Mesenchymal stem cell (in vitro differentiated cells and primary cell): ENCODE data around the gene SPATA12.
A peak's percentile ranks its signal among the peaks of the same experiment; 100 is the strongest.

Experiments
- DNase-seq: peaks from one replicate; pipeline ENCODE4 v3.0.0-alpha.2; 2013
- H2AFZ ChIP-seq: one replicate; pipeline ENCODE4 v1.6.1; 2013; ENCODE audit warnings: low read depth, mild to moderate bottlenecking, control low read depth, inconsistent platforms, low read length, moderate library complexity
- H2AK5ac ChIP-seq: 2 replicates; pipeline ENCODE4 v1.6.1; 2013; ENCODE audit warnings: low read length, moderate library complexity, mild to moderate bottlenecking, inconsistent platforms; ENCODE audit not compliant: severe bottlenecking
- H2BK120ac ChIP-seq: one replicate; pipeline ENCODE4 v1.6.1; 2013; ENCODE audit warnings: low read depth, mild to moderate bottlenecking, inconsistent platforms, low read length, moderate library complexity
- H2BK12ac ChIP-seq, 2 experiments: one replicate each; pipeline ENCODE4 v1.6.1; 2013; ENCODE audit warnings: inconsistent platforms in 2 of 2, low read length in 2 of 2, mild to moderate bottlenecking in 2 of 2, moderate library complexity in 2 of 2, control low read depth in 1 of 2
- H2BK15ac ChIP-seq: one replicate; pipeline ENCODE4 v1.6.1; 2013; ENCODE audit warnings: mild to moderate bottlenecking, low read depth, inconsistent platforms; ENCODE audit not compliant: poor library complexity, severe bottlenecking
- H2BK5ac ChIP-seq: 2 replicates; pipeline ENCODE4 v1.6.1; 2013; ENCODE audit warnings: low read depth, mild to moderate bottlenecking, low read length, control low read depth, inconsistent platforms; ENCODE audit not compliant: poor library complexity, severe bottlenecking
- H3K14ac ChIP-seq, 2 experiments: one replicate each; pipeline ENCODE4 v1.6.1; 2013; ENCODE audit warnings: inconsistent platforms in 2 of 2, low read length in 2 of 2, control low read depth in 1 of 2, mild to moderate bottlenecking in 1 of 2, moderate library complexity in 1 of 2
- H3K18ac ChIP-seq, 2 experiments: one replicate each; pipeline ENCODE4 v1.6.1; 2013; ENCODE audit warnings: inconsistent platforms in 2 of 2, low read length in 2 of 2, control low read depth in 1 of 2, low read depth in 1 of 2, mild to moderate bottlenecking in 1 of 2
- H3K23ac ChIP-seq, 2 experiments: one replicate each; pipeline ENCODE4 v1.6.1; 2013; ENCODE audit warnings: inconsistent platforms in 2 of 2, low read length in 2 of 2, mild to moderate bottlenecking in 2 of 2, moderate library complexity in 2 of 2, control low read depth in 1 of 2
- H3K27ac ChIP-seq: 2 replicates; pipeline ENCODE4 v1.5.1; 2013; ENCODE audit warnings: mild to moderate bottlenecking, moderate library complexity, low read length, control low read depth, inconsistent platforms; ENCODE audit not compliant: poor library complexity, severe bottlenecking
- H3K27me3 ChIP-seq, 2 experiments: 2 replicates each; pipeline versions ENCODE4 v1.6.1 to v1.7.0; 2013; ENCODE audit warnings: low read length in 2 of 2, mild to moderate bottlenecking in 2 of 2, moderate library complexity in 2 of 2, control low read depth in 1 of 2, inconsistent platforms in 1 of 2; ENCODE audit not compliant: control insufficient read depth in 1 of 2, insufficient read depth in 1 of 2
- H3K36me3 ChIP-seq, 2 experiments: 2 replicates each; pipeline versions ENCODE4 v1.6.1 to v1.7.0; 2013; ENCODE audit warnings: low read length in 2 of 2, control low read depth in 1 of 2, inconsistent platforms in 1 of 2, low read depth in 1 of 2, mild to moderate bottlenecking in 1 of 2; ENCODE audit not compliant: insufficient read depth in 2 of 2, control insufficient read depth in 1 of 2
- H3K4ac ChIP-seq, 2 experiments: one replicate each; pipeline ENCODE4 v1.6.1; 2013; ENCODE audit warnings: inconsistent platforms in 2 of 2, low read length in 2 of 2, mild to moderate bottlenecking in 2 of 2, moderate library complexity in 2 of 2, control low read depth in 1 of 2, low read depth in 1 of 2
- H3K4me1 ChIP-seq: 2 replicates; pipeline ENCODE4 v1.6.1; 2013; ENCODE audit warnings: low read depth, low read length, control low read depth; ENCODE audit not compliant: control insufficient read depth, insufficient read depth
- H3K4me2 ChIP-seq: 2 replicates; pipeline ENCODE4 v1.6.1; 2013; ENCODE audit warnings: low read length, mild to moderate bottlenecking, inconsistent platforms; ENCODE audit not compliant: poor library complexity, severe bottlenecking
- H3K4me3 ChIP-seq, 2 experiments: 2 replicates each; pipeline versions ENCODE4 v1.5.1 to v1.7.0; 2013; ENCODE audit warnings: low read length in 2 of 2, mild to moderate bottlenecking in 2 of 2, control low read depth in 1 of 2, low read depth in 1 of 2; ENCODE audit not compliant: insufficient read depth in 1 of 2
- H3K79me1 ChIP-seq: replicated peaks from 2 replicates; pipeline ENCODE4 v1.6.1; 2013; ENCODE audit warnings: mild to moderate bottlenecking, control low read depth, low read length, inconsistent platforms; ENCODE audit not compliant: poor library complexity, severe bottlenecking
- H3K9ac ChIP-seq: 2 replicates; pipeline ENCODE4 v1.7.0; 2013; ENCODE audit warnings: mild to moderate bottlenecking, low read length, moderate library complexity
- H3K9me3 ChIP-seq: 2 replicates; pipeline ENCODE4 v1.7.0; 2013; ENCODE audit warnings: mild to moderate bottlenecking, low read length; ENCODE audit not compliant: control insufficient read depth
- H4K8ac ChIP-seq: one replicate; pipeline ENCODE4 v1.6.1; 2013; ENCODE audit warnings: inconsistent platforms, mild to moderate bottlenecking, low read length, moderate library complexity
- H4K91ac ChIP-seq: one replicate; pipeline ENCODE4 v1.6.1; 2013; ENCODE audit warnings: mild to moderate bottlenecking, low read length, inconsistent platforms
- WGBS: methylation state at CpG from one replicate; pipeline ENCODE4 v1.1.7; 2013; ENCODE audit warnings: mixed read lengths; 5-methylcytosine and 5-hydroxymethylcytosine counted together

The SPATA12 gene

DNA sequence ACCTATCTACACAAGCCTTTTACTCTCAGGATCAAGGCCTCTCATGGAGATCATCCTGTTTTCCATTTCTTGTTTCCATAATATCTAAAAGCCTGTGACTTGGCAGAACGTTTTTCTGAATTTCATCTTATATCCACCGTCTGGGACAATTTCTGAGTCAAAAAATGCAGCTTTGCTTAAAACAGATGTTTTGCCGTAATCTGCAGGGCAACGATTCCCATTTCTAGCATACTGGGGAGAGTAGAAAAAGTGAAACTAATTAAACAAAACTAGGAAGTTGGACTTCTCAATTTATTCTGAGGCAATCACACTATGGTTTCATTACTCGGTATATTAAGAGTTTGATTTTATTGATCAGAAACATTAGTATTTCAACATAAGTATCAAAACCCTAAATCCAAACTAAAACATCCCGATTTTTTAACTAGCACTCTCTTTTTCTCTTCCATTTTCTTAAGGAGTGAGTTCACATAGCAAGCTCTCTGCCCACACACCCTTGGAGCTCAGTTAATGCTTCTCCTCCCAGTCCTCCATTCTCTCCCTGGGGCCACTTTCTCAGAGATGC lies 33.6 kb downstream of the SPATA12 start:
- Histone ChIP-seq H4K91ac (no peak overlapping the region), H2AFZ (no peak overlapping the region), H3K79me1 (no peaks in the 10 kb centered on the region), H4K8ac (no peak overlapping the region), H3K18ac (no peak overlapping the region), H3K9me3 (no peaks in the 10 kb centered on the region), H2BK12ac (no peak overlapping the region), H3K23ac (no peak overlapping the region), H2AK5ac (no peak overlapping the region), H3K4ac (no peak overlapping the region), H3K4me3 (peak overlapping the region in 1 of 2 experiments; percentile 65), H2BK15ac (no peak overlapping the region), H3K9ac (peak overlapping the region; percentile 80), H3K27me3 (no peaks in the 10 kb centered on the region), H2BK5ac (no peak overlapping the region), H3K4me2 (no peak overlapping the region), H2BK120ac (no peak overlapping the region), H3K36me3 (peaks cover 3 to 13% of the 10 kb centered on the region in 2 experiments), H3K4me1 (no peaks in the 10 kb centered on the region), H3K14ac (no peak overlapping the region), H3K27ac (no peak overlapping the region)
- WGBS = 88% methylated on average over 4 of the region's 6 CpGs
- no peak for DNase-seq

DNA sequence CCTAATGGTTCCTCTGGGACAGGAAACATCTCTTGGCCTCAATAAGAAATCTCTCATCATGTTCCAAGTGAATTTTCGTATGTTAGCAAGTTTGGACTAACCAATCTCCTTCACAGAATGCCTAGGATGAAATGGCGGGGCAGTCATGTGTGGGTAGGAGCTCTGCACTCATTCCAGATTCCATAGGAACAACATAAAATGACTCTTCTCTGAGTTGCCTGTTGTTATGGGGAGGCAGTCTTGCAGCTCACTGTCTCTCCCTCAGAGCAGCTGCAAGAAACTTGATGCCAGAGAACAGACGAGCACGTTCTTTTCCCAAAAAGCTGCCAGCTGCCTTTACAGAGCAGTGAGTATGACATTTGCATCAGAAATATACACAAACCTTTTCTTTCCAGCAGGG lies 34.1 kb downstream of the SPATA12 start:
- Histone ChIP-seq H3K4me2 (no peak overlapping the region), H2AFZ (no peak overlapping the region), H3K23ac (no peak overlapping the region), H3K36me3 (peaks cover 3 to 13% of the 10 kb centered on the region in 2 experiments), H2BK120ac (no peak overlapping the region), H3K4ac (no peak overlapping the region), H3K9me3 (no peaks in the 10 kb centered on the region), H2BK5ac (no peak overlapping the region), H3K9ac (peak overlapping the region; percentile 80), H2BK12ac (no peak overlapping the region), H2AK5ac (no peak overlapping the region), H2BK15ac (no peak overlapping the region), H3K79me1 (no peaks in the 10 kb centered on the region), H3K18ac (no peak overlapping the region), H3K27ac (no peak overlapping the region), H4K91ac (no peak overlapping the region), H3K14ac (no peak overlapping the region), H3K27me3 (no peaks in the 10 kb centered on the region), H3K4me1 (no peaks in the 10 kb centered on the region), H3K4me3 (peak overlapping the region in 1 of 2 experiments; percentile 65), H4K8ac (no peak overlapping the region)
- DNase-seq = no peak
- WGBS = 93% methylated on average over 4 of the region's 4 CpGs

DNA sequence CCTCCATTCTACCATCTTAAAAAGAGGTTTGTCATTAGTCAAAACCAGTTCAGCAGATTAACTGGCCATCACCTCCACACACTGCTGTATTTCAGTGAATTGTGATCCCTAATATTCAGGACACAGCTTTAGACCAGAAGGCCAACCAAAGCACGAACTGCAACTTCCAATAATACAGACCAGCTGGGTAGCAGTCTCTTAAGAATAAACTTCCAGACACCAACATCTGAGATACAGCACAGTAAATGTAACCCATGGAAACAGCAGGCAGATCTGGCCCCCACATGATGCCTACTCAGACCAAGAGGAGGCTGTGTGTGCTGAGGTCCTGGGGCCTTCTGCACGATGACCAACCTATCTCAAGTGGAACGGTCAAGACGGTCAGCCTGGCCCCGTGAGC lies 34.9 kb downstream of the SPATA12 start:
- Histone ChIP-seq H2BK5ac (no peak overlapping the region), H3K27ac (no peak overlapping the region), H2BK15ac (no peak overlapping the region), H3K9ac (peak overlapping the region; percentile 80), H2BK120ac (no peak overlapping the region), H3K4me1 (no peaks in the 10 kb centered on the region), H2AFZ (no peak overlapping the region), H3K14ac (no peak overlapping the region), H3K79me1 (no peaks in the 10 kb centered on the region), H2AK5ac (no peak overlapping the region), H3K4ac (no peak overlapping the region), H2BK12ac (no peak overlapping the region), H3K36me3 (peaks cover 3 to 13% of the 10 kb centered on the region in 2 experiments), H3K23ac (no peak overlapping the region), H3K27me3 (no peaks in the 10 kb centered on the region), H4K91ac (no peak overlapping the region), H3K18ac (no peak overlapping the region), H3K4me3 (no peak overlapping the region), H3K4me2 (no peak overlapping the region), H4K8ac (no peak overlapping the region), H3K9me3 (no peaks in the 10 kb centered on the region)
- no peak for DNase-seq
- WGBS = 92% methylated on average over 5 of the region's 5 CpGs

DNA sequence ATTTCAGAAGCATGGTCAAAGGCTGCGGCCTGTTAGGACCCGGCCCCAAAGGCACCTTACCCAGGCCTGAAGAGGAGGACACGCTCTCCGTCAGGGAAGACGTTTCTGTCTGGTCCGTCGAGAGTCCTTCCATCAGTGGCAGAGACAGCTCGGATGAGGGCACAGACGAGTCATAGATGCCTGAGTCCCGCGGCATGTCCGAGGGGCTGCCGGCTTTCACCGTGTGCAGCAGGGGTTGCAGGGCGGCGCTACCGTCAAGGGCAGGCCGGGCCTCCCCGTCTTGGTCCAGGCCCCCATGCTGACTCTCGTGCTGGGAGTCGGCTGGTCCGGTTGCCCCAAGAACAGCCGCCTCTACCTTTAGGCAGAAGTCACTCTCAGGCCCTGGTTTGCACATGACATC lies 37.1 kb downstream of the SPATA12 start:
- H4K8ac ChIP-seq = no peak overlapping the region
- 94% methylated on average over 23 of the region's 23 CpGs for WGBS
- H2BK15ac ChIP-seq = no peak overlapping the region
- no peak overlapping the region for H2AK5ac ChIP-seq
- no peak overlapping the region for H3K27ac ChIP-seq
- H3K4ac ChIP-seq = no peak overlapping the region
- DNase-seq = no peak
- no peak overlapping the region for H2AFZ ChIP-seq
- no peak overlapping the region for H3K9ac ChIP-seq
- no peak overlapping the region for H2BK120ac ChIP-seq
- H3K27me3 ChIP-seq = no peaks in the 10 kb centered on the region
- no peak overlapping the region for H3K18ac ChIP-seq
- no peak overlapping the region for H3K23ac ChIP-seq
- no peaks in the 10 kb centered on the region for H3K9me3 ChIP-seq
- peaks cover 3 to 22% of the 10 kb centered on the region in 2 experiments for H3K36me3 ChIP-seq
- H4K91ac ChIP-seq = no peak overlapping the region
- H3K4me1 ChIP-seq = no peaks in the 10 kb centered on the region
- H2BK12ac ChIP-seq = no peak overlapping the region
- H3K14ac ChIP-seq = no peak overlapping the region
- no peak overlapping the region for H3K4me2 ChIP-seq
- H3K4me3 ChIP-seq = no peak overlapping the region
- no peak overlapping the region for H2BK5ac ChIP-seq
- no peaks in the 10 kb centered on the region for H3K79me1 ChIP-seq
